NOMO-1 treated with DMSO at 0.1 percent for 48 hours (cell line): ENCODE measurements around the gene MEGF6.

Experiments
- DNase-seq: peaks from one replicate; lab custom pipeline; 2025; ENCODE audit not compliant: unreplicated experiment; lab: John Stamatoyannopoulos, UW

Gene MEGF6

DNA sequence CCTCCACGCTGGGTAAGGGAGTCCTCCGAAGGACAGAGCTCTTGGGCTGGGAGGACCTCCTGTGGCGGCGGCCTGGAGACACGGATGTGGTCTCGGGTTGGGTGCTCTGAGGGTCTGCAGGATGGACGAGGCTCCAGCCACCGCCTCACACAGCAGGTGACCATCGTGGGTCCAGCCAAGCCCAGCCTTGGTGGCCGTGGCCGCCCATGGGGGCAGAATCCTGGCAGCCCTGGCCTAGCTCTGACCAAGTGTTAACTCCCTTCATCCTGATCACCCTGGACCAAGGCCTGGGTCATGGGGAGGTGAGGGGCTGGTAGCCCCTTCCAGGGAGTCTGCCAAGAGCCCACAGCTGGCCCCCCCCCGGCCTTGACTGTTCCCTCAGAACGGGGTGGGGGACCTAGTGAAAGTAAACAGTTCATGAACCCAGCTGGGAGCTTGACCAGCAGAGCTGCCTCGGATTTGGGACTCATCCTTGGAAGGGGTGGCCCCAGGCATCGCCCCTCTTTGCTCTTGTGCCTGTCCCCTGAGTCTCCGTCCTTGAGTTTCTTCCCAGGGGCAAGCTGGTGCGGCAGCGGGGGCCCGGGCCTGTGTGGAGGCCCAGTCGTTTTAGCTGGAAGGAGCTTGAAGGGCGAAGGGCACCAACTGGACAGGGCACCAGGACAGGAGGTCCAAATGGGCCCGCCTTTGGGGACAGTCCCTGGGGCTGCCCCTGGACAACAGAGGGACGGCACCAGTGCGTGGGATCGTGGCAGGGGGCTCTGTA lies 139.0 kb downstream of the MEGF6 start:
- DNase-seq = no peak

DNA sequence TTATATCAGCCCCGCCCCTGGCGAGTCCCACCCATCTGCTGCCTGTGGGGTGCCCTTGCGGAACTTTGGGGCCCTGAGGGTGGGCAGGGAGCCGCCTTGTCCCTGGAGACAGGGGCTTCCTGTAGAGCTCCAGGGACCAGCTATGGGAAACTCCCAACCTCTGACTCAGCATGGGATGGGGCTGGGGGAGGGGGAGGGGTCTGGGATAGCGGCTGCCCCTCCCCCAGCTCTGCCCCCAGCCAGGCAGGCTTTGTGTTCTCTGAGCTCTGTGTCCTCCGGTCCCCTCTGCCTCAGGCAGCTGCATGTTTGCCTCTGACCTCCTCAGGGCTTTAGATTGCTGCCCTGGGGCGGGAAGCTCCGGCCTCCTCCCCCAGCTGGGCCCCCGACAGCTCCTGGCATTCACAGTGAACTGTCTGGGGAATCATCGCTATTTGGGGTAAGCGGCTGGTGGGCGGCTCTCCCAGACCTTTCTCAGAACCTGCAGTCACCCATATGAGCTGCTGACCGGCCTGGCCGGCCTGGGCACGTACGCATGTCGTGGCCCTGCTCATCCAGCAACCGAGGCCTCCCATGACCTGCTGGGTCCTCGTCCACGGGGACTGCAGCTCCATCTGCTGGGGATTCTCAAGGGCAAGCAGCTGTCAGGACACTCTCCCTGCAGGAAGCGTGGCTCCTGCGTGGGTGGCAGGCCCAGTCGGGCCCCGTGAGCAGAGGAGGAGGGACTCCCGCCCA lies 139.8 kb downstream of the MEGF6 start:
- DNase-seq = no peak

DNA sequence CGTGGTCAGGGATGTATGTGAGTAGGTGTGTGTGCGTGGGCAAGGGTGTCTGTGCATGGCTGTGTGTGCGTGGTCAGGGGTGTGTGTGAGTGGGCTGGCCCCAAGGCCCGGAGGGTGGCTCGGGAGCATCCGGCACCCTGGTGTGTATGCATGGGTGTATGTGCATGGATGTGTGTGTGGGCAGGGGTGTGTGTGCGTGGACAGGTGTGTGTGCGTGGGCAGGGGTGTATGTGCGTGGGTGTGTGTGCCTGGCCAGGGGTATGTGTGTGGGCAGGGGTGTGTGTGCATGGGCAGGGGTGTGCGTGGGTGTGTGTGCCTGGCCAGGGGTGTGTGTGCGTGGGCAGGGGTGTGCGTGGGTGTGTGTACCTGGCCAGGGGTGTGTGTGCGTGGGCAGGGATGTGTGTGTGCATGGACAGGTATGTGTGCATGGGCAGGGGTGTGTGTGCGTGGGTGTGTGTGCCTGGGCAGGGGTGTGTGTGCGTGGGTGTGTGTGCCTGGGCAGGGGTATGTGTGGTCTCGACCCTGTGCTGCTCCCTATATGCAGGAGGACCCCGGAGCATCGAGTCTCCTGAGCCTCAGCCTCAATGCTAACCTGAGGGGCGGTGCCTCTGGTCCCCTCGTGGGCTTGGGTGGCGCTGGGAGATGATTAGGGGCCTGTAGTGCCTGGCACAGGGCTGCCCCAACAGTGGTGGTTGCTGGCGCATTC lies 140.5 kb downstream of the MEGF6 start:
- DNase-seq = no peak

DNA sequence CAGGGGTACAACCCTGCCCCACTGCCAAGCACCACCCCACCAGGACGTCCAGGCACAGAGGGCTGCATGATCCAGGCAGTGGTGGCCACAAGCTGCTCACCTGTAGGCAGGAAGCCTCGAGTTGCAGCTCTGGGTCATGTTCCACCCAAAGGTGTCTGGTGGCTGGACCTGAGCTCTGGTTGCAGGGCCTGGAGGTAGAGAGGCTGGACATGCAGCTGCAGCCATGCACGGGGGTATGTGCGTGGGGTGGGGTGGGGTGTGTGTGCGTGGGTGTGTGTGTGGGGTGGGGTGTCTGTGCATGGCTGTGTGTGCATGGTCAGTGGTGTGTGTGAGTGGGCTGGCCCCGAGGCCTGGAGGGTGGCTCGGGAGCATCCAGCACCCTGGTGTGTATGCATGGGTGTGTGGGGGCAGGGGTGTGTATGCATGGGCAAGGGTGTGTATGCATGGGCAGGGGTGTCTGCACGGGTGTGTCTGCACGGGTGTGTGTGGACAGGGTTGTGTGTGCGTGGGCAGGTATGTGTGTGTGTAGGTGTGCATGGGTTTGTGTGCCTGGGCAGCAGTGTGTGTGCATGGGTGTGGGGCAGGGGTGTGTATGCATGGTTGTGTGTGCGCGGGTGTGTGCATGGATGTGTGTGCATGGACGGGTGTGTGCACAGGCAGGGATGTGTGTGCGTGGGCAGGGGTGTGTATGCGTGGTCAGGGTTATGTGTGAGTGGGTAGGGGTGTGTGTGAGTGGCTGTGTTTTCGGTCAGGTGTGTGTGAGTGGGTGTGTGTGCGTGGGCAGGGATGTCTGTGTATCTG lies 141.3 kb downstream of the MEGF6 start:
- DNase-seq = no peak

DNA sequence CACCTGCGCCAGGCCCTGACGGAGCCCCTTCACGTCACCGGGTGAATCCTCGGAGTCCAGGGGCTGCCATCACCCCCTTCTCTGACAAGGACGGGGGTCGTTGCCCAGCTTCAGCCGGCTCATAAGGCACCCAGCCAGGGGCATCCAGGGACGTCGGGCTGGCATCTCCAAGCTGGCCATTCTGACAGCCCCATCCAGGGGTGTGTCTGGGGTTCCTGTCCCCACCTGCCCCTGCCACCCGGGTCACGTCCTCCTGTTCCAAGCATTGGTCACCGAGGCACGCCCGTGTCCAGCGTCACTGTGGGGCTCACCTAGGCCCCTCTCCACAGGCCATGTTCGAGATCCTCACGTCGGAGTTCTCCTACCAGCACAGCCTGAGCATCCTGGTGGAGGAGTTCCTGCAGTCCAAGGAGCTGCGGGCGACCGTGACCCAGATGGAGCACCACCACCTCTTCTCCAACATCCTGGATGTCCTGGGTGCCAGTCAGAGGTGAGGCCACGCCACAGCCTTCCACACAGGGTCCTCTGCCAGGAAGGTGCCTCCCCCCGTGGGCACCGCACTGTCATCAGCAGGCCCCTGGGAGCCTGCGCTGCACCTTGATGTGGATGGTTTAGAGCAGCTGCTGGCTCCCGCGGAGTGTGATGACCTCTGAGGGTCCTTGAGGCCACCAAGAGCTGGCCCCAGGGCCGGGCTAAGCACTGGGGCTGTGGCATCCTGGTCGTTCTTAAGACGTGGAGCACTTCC lies 142.0 kb downstream of the MEGF6 start:
- no peak for DNase-seq

DNA sequence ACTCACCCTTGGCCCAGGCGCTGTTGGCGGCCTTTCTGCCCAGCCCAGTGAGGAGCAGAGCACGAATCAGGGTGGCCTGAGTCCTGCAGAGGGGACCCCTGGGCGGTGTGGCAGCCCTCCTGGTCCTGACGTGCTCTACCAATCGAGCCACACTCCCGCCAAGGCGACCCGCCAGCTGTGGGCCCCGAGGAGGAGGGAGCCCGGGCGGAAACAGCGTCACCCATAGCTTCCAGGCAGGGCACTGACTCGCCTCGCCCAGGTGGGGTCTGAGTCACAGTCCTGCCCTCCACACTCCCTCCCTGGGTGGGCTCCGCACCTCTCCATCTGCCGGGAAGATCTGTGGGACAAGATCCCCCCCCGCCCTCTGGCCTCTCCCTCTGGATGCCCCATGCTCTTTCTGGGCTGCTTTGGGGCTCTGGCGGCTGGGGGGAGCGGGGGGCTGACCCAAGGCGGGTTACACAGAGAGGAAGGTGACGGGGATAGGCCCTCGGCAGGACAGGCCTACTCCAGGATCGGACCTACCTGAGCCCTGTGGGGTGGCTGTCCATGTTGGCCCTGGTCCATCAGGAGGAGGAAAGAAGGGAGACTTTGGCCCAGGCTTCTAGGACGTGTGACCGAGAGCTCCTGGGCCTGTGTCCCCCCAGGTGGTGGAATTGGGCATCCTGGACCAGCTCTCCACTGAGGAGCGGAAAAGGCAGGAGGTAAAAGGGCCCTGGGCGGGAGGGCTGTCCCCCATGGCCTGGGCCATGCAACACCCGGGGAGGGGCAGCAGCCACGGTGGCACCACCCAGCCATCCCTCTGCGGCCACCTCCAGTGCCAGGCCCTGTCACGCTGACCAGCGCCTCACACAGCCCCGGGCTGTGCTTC lies 142.8 kb downstream of the MEGF6 start:
- no peak for DNase-seq

DNA sequence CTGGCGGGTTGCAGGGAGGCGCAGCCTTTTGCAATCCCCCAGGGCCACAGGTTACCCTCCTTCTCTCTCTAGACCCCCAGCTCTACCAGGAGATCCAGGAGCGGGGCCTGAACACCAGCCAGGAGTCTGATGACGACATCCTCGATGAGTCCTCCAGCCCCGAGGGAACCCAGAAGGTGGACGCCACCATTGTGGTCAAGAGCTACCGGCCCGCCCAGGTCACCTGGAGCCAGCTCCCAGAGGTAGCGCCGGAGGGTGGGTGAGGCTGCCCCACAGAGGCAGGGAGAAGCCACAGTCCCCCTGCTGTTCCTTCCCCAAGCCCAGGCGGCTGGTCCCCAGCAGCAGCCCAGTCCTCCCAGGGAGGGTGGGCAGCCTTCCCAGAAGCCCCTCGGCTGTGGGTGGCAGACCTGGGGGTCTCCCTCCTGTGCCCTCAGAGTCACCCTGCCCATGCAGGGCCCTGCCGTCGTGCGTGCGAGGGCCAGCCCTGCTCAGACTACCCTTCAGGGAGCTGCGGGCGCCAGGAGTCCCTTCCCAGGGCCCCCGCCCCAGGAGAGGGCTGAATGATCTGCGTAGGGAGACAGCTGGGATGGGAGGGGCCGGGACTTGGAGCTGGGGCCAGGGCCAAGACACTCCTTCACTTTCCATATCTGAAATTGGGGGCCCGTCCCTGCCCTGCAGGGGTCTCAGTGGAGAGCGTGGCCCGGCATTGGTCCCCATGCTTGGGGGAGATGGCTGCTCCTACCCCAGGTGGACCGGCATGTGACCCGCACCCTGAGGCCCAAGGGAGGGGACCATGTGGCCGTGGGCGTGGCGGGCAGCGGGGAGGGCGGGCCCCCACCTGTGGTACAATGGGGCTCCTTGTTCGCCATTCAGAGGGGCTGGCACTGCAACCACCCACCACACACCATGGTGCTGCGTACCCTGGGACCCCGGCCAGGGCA lies 143.9 kb downstream of the MEGF6 start:
- no peak for DNase-seq

DNA sequence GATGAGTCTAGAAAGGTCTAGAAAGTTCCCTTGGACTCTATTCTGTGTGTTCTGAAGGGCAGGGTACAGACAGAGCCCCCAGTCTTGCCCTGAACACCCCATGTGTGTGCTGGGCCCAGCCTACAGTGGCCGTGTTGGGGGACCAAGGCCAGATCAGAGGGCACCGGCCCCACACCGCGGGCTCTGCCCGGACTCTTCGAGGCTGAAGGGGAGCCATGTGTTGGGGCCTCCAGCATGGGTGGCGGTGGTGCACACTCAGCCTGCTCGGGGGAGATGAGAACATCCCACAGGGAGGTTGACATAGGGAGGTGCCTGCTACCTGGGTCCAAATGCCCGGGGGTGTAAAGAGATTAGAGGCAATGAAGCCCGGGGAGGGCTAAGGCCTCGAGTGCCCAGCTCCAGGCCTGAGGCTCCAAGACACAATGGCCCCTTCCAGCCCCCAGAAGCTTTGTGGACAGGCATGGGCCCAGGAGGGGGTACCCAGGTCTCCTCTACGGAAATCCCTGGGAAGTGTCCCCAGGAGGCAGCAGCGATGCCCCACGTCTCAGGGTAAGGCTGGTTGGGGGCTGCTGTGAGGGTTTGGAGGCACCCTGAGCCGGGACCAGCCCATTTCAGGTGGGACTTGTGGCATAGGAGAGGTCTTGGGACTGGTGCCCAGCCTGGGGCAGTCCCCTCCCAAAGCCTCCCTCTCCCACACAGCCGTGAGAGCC lies 144.8 kb downstream of the MEGF6 start:
- DNase-seq = no peak

DNA sequence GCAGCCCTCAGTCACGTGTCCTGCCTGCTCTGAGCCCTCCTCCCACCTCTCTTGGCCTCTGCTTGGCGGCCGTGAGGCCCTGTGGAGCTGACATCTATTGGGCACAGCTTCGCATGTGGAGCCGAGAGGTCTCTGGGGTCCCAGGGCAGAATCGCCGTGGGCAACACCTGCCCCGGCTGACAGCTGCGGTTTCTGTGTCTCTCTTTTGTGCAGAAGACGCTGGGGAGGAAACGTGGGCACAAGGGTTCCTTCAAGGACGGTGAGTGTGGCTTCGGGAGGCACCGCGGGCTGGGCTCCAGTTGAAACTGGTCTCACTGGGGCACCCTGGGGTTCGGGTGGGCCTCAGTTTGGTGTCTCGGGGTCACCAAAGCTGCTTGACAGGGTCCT lies 145.4 kb downstream of the MEGF6 start:
- no peak for DNase-seq

DNA sequence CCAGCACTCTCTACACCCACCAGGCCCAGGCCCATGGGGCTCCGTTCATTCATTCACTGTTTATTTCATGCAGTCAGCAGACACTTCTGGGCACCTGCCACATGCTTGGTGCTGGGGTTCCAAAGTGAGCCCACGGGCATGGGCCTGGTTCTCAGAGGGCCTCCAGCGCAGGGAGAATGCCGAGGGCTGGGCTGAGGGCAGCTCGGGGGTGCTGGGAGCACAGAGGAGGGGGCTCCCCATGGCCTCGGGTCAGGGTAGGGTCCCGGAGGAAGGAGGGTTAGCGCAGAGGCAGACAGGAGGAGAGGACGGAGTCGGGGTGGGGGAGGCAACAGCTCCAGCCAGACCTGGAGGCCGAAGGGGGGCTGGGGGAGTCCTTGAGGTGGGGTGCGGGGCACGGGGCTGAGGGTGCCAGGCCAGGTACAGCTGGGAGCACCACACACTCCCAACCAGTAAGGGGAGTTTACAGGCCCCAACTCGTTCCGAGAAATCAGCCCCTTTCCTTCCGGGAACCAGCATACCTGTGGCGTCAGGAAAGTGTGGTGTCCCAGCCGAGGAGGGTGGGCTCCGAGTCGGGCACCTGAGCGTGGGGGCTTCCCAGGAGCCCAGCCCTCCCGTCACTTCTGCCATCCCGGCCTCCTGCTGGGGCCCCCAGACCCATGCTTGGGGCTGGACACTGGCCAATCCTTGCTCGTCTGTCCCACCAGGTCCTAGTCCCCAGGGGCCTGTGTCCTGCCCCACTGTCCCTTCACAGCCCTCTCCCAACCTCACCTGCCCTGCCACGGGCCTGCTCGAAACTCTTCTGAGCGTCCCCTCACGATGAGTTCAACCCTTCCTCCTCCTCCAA lies 146.0 kb downstream of the MEGF6 start:
- no peak for DNase-seq

DNA sequence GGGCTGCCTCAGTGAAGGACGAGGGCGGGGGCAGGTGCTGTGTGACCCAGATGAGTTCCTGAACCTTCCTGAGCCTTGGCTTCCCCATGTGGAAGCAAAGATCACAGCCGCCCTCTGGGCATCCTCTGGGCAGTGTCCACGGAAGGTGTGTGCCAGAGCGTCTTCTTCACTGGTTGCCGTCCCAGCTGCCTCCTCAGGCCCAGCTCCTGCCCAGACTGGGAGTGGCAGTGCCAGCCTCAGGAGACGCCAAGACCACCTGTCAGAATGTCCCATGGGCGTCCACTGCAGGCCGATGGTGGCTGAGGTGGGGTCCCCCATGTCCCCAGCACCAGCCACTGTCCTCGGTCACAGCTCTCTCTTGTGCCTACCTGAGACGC lies 146.7 kb downstream of the MEGF6 start:
- no peak for DNase-seq

DNA sequence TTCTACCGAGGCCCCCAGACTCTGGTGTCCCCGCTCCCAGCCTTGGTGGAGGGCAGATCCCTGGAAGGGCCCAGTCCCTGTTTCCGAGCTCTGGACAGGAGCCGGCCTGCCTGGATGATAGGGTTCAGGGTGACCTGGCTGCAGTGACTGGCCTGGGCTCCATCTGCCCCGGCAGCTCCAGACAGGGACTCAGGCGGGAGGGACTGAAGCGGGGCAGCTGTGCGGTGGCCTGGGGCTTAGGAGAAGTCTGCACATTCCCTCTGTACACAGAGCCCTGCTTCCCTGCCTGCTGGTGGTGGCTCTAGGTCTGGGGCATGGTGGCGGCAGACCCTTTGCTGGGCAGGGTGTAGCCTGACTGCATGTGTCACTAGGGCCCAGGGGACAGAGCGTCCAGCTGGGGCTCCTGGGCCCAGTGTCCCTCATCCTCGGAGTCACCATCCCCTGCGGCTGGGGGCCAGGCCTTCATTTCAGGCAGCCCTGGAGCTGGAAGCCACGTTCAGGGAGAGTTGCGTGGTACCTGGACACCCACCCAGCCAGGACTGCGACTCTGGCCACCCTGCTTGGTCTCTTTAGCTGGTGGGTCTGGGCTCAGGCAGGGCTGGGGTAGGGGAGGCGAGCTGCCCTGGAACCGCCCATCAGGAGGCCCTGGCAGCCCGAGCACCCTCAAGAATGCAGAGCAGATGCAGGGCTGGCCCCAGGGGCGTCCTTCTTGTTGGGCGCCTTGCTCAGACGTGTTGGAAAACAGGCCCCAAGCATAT lies 147.2 kb downstream of the MEGF6 start:
- DNase-seq = no peak

DNA sequence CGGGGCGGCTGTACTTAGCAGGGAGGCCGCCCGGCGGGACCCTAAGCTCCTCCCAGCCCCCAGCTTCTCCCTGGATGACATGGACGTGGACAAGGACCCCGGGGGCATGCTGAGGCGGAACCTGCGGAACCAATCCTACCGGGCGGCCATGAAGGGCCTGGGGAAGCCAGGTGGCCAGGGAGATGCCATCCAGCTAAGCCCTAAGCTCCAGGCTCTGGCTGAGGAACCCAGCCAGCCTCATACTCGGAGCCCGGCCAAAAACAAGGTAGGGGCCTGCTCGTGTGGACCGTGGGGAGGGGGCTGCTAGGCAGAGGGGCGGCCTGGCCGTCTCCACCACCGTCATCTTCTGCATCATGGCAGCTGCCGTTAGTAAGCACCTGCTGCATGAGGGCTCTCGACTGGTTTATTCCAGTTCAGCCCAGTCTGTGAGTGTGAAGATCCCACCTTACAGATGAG lies 147.9 kb downstream of the MEGF6 start:
- DNase-seq = no peak

DNA sequence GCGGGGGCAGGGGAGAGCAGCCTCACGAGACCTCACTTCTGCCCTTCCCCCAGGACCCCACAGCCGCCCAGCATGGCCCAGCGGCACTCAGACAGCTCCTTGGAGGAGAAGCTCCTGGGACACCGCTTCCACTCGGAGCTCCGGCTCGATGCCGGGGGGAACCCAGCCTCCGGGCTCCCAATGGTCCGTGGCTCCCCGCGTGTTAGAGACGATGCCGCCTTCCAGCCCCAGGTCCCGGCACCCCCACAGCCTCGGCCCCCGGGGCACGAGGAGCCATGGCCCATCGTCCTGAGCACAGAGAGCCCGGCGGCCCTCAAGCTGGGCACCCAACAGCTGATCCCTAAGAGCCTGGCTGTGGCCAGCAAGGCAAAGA lies 148.3 kb downstream of the MEGF6 start:
- DNase-seq = no peak

DNA sequence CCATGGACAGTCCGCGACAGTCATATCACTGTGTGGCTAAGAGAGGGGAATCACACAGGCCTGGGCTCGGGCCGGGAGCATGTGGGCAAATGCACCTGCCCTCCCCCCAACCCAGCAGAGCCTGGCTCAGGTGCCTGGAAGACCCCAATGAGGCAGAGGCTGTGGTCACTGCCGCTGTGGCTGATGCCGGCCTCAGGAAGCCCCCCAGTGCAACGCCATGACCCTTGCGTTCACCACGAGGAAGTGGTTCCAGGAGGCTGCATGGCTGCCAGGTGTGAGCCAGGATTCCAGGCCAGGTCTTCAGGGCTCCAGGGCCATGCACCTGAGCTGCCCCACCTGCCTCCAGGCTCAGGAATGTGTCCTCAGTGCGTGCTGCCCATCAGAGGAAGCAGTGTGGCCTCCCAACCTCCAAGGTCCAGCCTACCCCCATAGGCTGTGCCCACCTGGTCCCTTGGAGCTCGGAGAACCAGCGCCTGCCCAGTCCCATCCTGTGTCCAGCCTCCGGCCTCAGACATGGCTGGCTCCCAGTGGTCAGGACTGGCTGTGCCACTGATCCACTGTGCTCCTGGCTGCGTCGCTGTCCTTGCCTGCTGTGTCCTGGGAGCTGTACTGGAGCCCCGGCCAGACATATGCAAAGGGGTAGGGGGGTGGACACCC lies 148.8 kb downstream of the MEGF6 start:
- no peak for DNase-seq

DNA sequence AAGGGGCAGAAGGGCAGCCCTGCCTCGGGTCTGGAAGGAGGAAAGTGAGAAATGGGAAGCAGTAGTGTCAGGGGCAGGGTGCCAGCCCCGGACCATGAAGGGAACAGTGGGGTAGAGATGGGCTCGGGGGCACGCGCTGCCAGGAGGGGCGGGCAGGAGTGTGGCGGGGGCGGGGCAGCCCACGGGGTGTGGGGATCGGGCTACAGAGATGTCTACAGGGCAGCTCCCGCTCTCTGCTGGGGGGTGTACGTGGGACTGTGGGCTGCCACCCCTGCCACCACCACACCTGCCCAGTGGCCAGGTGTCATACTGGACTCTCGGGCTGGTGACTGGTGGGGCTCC lies 149.4 kb downstream of the MEGF6 start:
- no peak for DNase-seq
